NCI-H2081 (cell line): Measurements from ENCODE around the gene SERPINA5.
"Not testable (repeated sequence)": the region's sequence is repeated elsewhere in the genome, so short reads cannot be mapped to it uniquely, and the experiment has no call there.

Experiments used
- DNase-seq, 2 experiments: peaks; one replicate each; lab custom pipeline; 2025; lab: John Stamatoyannopoulos, UW

SERPINA5 gene

DNA sequence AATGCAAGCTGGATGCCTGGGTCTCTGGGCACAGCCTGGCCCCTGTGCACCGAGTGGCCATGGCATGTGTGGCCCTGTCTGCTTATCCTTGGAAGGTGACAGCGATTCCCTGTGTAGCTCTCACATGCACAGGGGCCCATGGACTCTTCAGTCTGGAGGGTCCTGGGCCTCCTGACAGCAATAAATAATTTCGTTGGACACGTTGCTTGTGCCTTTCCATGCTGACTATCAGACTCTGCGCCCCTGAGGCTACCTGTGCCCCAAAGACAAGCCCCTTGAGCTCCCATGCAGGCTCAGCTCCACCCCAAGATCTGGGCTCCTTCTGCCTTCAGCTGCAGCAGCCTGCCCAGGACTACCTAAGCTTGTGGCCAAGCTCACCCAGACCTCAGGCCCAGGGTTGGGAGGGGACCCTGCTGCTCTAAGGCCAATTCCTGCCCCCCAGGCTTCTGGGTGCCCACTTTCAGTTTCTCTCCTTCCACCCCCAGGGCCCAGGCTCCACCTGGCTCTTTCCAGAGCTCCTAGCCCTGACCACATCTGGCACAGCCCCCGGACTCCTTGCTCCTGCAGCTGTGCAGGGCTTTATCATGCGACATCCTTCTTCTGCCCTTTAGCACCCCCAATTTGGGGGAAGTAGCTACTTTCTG, 42.8 kb downstream of the SERPINA5 start:
- no peak for DNase-seq

GRCh38 chr14:94624537-94625352, 43.5 kb downstream of the SERPINA5 start:
- DNase-seq, result no peak

GRCh38 chr14:94625353-94625635, 44.1 kb downstream of the SERPINA5 start:
- no peak for DNase-seq

GRCh38 chr14:94628578-94628977, 47.4 kb downstream of the SERPINA5 start:
- no peak for DNase-seq

GRCh38 chr14:94630396-94630795, 49.2 kb downstream of the SERPINA5 start:
- DNase-seq, result no peak

DNA sequence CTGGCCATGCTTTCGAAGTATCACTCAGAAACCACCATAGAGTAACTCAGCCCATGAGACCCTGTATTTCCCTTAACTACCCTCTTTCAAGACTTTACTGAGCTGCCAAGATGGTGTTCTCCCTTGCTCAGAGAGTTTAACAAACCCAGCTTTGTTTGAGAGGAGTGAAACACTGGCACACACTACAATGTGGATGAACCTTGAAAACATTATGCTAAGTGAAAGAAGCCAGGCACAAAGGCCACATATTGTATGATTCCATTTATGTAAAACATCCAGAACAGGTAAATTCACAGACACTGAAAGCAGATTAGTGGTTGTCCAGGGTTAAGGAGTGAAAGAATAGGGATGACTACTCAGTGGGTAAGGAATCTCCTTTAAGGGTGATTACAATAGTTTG, 49.8 kb downstream of the SERPINA5 start:
- no peak for DNase-seq

DNA sequence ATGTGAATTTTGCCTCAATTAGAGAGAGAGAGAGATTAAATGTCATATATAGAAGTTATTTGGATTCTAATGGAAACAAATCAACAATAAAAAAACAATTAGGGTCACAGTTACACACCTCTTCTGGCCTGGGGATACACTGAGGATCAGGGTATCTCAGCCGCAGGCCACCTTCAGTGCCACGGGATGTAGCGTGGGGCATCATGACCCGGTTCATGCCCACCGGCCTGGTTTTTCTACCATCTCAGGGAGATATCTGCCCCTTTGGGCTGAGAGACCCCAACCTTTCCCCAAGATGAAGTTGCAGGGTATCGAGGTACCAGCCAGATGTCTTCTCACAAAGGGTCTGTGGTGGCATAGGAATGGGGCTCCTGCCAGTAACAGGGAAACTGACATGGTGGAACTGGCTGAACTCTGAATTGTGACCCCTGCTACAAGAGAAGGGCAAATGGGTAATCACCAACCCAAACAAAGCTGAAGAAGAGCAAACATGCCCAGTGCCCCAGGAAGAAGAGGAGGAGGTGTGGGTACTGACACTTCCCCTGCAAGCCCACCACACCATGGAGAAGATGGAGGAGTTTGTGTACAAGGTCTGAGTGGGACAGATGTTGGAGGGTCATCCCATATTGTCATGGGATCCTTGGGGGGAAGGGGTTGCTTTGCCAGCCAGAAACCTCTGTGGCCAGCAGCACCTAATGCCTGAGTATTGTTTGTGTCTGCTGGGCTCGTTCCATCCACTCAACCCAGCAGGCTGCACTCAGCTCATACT, 50.5 kb downstream of the SERPINA5 start:
- DNase-seq, result no peak

- DNase-seq, result no peak
Observed at GRCh38 chr14:94632305-94632590, 51.0 kb downstream of the SERPINA5 start.

DNA sequence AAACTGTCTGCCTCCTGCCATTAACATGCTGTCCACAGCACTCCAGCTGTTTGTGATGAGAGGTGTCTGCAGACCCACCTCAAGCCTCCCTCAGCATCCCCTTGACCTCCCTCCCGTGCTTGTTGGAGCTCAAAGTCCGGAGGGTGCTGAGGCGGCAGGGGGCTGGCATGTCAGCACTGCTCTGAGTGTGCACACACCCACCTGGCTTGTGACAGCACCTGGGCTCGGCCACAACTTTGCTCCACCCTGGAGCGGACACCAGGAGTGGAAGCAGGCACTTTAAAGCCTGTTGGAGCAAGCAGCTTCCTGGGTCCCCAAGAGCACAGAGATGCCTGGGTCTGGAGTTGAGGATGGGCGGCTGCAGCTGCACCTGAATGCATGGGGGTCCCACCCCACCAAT, 51.9 kb downstream of the SERPINA5 start:
- DNase-seq, result no peak

- no peak for DNase-seq
Observed at GRCh38 chr14:94635154-94635553, 53.9 kb downstream of the SERPINA5 start.

GRCh38 chr14:94636744-94637412, 55.7 kb downstream of the SERPINA5 start:
- DNase-seq, result no peak

DNA sequence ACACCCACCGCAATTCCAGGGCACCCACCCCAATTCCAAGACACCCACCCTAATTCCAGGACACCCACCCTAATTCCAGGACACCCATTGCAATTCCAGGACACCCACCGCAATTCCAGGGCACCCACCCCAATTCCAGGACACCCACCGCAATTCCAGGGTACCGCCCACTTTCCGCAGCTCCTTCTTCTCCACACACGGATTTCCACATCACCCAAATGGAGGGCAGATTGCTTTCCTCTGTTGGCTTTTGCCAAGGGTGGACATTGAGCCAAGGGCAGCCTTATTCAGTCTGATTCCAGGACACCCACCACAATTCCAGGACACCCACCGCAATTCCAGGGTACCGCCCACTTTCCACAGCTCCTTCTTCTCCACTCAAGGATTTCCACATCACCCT, 56.6 kb downstream of the SERPINA5 start:
- not testable (repeated sequence) for DNase-seq

- DNase-seq, result no peak
Observed at GRCh38 chr14:94638339-94638738, 57.1 kb downstream of the SERPINA5 start.

DNA sequence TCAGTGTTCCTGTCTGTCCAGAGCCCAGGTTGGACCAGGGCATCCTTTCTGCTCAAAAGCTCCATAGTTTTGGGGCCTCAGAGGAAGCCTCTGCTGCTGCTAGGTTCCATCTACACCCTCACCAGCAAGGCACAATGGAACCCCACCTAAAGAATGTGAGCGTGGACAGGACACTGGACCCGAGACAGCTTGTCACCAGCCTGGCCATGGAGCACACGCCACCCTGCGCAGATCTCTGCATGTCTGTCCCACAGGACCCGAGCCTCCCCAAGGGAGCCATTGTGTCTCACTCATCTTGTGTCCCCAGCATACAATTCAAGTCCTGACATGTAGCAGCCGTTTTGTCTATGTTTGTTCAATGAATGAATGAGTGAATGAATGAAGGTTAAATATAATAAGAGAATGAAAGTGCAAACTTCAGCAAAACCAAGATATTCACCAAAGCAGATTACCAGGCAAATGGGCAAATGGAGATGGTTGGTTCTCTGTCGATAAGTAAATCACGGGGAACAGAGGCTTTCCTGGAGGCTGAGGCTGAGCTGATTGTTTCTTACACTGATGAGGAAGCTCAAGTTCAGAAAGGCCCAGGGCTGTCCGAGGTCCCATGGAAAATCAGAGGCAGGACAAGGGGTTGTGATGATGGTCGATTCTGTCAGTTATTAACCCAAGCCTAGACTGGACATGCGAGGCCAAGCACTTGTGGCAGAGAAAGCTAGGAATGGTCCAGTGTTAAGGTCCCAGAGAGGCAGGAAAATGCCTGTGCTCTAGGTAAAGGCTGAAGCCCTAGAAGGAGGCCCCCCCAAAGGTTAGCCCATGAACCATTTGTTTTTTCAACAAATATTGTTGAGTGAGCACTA, 58.0 kb downstream of the SERPINA5 start:
- no peak for DNase-seq

DNA sequence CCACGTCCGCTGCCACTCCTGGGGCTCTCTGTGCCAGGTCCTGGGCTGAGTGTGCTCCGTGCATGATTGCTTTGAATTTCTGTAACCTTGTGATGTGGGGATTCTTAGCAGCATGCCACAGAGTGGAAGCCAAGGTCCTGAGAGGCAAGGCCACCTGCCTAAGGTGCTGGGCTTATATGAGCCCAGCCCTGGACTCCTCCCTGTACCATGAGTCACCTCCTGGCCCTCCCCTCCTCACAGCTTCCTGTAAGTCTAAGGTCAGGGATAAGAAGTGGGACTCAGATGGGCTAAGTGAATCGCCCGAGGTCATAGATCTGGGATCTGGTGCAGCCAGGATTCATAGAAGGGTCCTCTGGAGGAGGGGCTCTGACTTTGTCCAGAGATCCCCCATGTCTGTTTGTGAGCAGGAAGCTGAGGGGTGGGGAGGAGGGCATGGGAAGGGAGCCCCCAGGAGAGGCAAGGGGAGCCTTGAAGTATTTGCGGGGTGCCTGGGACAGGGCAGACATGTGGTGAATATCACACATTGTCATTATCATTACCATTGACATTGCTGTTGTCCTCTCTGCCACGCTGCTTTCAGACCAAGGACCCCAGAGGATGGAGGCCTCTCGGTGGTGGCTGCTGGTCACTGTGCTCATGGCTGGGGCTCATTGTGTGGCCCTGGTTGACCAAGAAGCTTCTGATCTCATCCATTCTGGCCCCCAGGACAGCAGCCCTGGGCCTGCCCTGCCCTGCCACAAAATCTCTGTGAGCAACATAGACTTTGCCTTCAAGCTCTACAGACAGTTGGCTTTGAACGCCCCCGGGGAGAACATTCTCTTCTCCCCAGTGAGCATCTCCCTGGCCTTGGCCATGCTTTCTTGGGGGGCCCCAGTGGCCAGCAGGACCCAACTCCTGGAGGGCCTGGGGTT, 59.8 kb downstream of the SERPINA5 start:
- DNase-seq, result no peak

- DNase-seq, result no peak
Observed at GRCh38 chr14:94641632-94641955, 60.4 kb downstream of the SERPINA5 start.
